ENCODE measurements around the gene PCSK5.

The PCSK5 gene

GRCh38 chr9:75941066-75941465, 50.6 kb downstream of the PCSK5 start:
- Histone ChIP-seq H3K4me1 (ENCODE audit: control insufficient read depth, insufficient read depth, low read length) (no peaks in the 10 kb centered on the region), H3K27ac (ENCODE audit: low read depth, low read length) (no peak overlapping the region), H3K9me3 (ENCODE audit: control insufficient read depth, insufficient read depth, low read length) (no peaks in the 10 kb centered on the region), H3K9ac (ENCODE audit: low read depth, low read length) (no peak overlapping the region), H3K36me3 (ENCODE audit: control insufficient read depth, insufficient read depth, low read length) (no peaks in the 10 kb centered on the region), H3K27me3 (ENCODE audit: control insufficient read depth, insufficient read depth, low read length) (no peaks in the 10 kb centered on the region), H3K4me3 (ENCODE audit: low read depth, low read length) (no peak overlapping the region)

DNA sequence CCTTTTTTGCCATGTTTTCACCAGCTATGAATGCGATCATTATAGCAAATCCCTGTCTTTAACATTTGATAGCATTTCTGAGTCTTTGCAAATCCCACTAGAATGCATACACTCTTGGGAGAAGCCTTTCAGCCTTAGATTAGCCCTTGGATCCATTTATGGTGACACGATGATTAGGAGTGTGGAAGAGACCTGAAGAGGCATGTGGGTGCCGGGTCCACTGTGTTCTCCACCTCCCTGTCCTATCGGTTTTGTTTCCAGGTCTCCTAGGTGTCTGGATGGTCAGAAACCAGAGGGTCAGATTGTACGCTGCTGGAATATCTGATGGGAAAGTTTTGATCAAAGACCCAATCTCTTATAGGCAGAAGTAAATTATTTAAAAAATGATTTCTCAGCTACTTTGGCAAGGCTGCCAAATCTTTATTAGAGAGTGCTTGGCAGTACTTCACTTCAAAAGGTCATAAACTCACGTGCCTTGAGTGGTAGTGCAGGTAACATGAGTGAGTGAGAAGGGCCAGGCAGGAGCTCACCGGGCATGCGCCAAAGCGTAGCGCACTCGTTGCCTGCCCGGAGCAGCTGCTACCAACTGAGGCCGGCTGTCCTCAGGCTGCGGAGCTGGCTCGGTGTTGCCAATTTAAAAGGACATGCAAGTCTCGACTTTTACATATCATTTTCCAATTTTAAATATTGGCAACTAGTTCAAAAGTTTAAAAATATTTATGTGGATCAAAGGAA, 51.3 kb downstream of the PCSK5 start:
- no peaks in the 10 kb centered on the region for H3K4me1 ChIP-seq (ENCODE audit: control insufficient read depth, insufficient read depth, low read length)
- no peaks in the 10 kb centered on the region for H3K36me3 ChIP-seq (ENCODE audit: control insufficient read depth, insufficient read depth, low read length)
- H3K9ac ChIP-seq (ENCODE audit: low read depth, low read length): no peak overlapping the region
- no peak overlapping the region for H3K27ac ChIP-seq (ENCODE audit: low read depth, low read length)
- H3K27me3 ChIP-seq (ENCODE audit: control insufficient read depth, insufficient read depth, low read length): no peaks in the 10 kb centered on the region
- H3K4me3 ChIP-seq (ENCODE audit: low read depth, low read length): no peak overlapping the region
- H3K9me3 ChIP-seq (ENCODE audit: control insufficient read depth, insufficient read depth, low read length): no peaks in the 10 kb centered on the region

DNA sequence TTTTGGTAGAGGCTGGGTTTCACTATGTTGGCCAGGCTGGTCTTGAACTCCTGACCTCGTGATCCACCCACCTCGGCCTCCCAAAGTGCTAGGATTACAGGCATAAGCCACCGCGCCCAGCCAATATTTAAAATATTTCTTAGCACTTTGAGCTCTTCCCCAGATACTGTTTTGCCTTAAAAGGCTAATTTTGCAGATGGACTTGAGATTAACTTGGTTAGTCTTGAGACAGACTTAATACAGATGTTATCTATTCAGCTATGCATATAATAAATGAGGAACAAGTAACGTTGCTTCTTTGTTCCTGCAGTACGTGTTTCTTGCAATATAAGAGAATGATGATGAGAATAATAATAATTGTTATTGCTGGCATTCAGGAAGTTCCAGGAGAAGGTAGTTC, 56.3 kb downstream of the PCSK5 start:
- Histone ChIP-seq H3K27me3 (ENCODE audit: control insufficient read depth, insufficient read depth, low read length) (no peaks in the 10 kb centered on the region), H3K27ac (ENCODE audit: low read depth, low read length) (no peak overlapping the region)

DNA sequence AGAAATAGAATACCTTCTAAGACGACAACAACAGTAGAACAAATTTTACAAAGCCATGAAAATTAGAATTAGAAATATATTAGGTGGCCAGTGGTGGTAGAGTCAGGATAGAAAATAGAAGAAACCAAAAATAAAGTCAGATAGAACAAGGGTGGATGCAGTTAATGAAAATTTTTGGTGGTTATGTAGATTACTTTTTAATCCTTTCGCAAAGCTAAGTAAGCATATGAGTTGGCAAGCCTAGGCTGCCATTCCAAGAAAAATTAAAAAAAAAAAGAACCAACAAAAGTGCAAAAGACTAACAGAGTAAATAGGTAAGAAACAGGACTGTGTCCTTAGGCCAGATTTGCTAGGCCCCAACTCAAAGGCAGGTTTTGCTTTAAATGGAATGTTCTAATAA, 56.8 kb downstream of the PCSK5 start:
- Histone ChIP-seq H3K27ac (ENCODE audit: low read depth, low read length) (no peak overlapping the region), H3K4me3 (ENCODE audit: low read depth, low read length) (no peak overlapping the region), H3K9me3 (ENCODE audit: control insufficient read depth, insufficient read depth, low read length) (no peaks in the 10 kb centered on the region), H3K27me3 (ENCODE audit: control insufficient read depth, insufficient read depth, low read length) (no peaks in the 10 kb centered on the region), H3K36me3 (ENCODE audit: control insufficient read depth, insufficient read depth, low read length) (peaks cover 7% of the 10 kb centered on the region; the same call in 1 of the 2 replicates), H3K9ac (ENCODE audit: low read depth, low read length) (no peak overlapping the region), H3K4me1 (ENCODE audit: control insufficient read depth, insufficient read depth, low read length) (no peaks in the 10 kb centered on the region)

More for the DNA sequence above, 56.3 kb downstream of the PCSK5 start:
- Histone ChIP-seq H3K36me3 (ENCODE audit: control insufficient read depth, insufficient read depth, low read length) (peaks cover 7% of the 10 kb centered on the region; the same call in 1 of the 2 replicates), H3K9ac (ENCODE audit: low read depth, low read length) (no peak overlapping the region), H3K4me3 (ENCODE audit: low read depth, low read length) (no peak overlapping the region), H3K9me3 (ENCODE audit: control insufficient read depth, insufficient read depth, low read length) (no peaks in the 10 kb centered on the region), H3K4me1 (ENCODE audit: control insufficient read depth, insufficient read depth, low read length) (no peaks in the 10 kb centered on the region)

DNA sequence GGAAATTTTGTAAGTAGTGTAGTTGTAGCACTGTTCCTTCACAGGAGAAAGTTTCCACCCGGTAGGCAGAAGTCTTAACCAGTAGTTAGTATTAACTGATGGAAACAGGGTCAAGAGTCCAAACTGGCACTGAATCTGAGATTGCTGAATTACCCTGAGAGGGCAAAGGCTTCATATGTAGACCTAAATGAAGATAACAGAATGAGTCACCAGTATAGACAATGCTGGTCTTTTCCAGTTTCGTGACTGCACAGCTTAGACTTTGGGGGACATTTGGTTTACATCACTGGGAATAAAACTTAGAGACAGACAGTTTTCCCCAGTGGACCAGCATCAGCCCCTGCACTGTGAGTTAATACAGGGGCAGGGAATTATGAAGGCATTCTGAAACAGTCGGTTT, 60.5 kb downstream of the PCSK5 start:
- H3K4me3 ChIP-seq (ENCODE audit: low read depth, low read length): no peak overlapping the region
- no peak overlapping the region for H3K9ac ChIP-seq (ENCODE audit: low read depth, low read length)
- no peaks in the 10 kb centered on the region for H3K9me3 ChIP-seq (ENCODE audit: control insufficient read depth, insufficient read depth, low read length)
- H3K36me3 ChIP-seq (ENCODE audit: control insufficient read depth, insufficient read depth, low read length): peaks cover 7% of the 10 kb centered on the region; the same call in 1 of the 2 replicates
- H3K27ac ChIP-seq (ENCODE audit: low read depth, low read length): no peak overlapping the region
- peaks cover 3% of the 10 kb centered on the region; the same call in 1 of the 2 replicates for H3K4me1 ChIP-seq (ENCODE audit: control insufficient read depth, insufficient read depth, low read length)
- no peaks in the 10 kb centered on the region for H3K27me3 ChIP-seq (ENCODE audit: control insufficient read depth, insufficient read depth, low read length)

- Histone ChIP-seq H3K9ac (ENCODE audit: low read depth, low read length) (no peak overlapping the region), H3K27me3 (ENCODE audit: control insufficient read depth, insufficient read depth, low read length) (no peaks in the 10 kb centered on the region), H3K4me3 (ENCODE audit: low read depth, low read length) (no peak overlapping the region), H3K36me3 (ENCODE audit: control insufficient read depth, insufficient read depth, low read length) (peaks cover 7% of the 10 kb centered on the region; the same call in 1 of the 2 replicates), H3K27ac (ENCODE audit: low read depth, low read length) (no peak overlapping the region), H3K9me3 (ENCODE audit: control insufficient read depth, insufficient read depth, low read length) (no peaks in the 10 kb centered on the region), H3K4me1 (ENCODE audit: control insufficient read depth, insufficient read depth, low read length) (peaks cover 6% of the 10 kb centered on the region; the same call in 1 of the 2 replicates)
Observed at GRCh38 chr9:75953218-75953617, 62.7 kb downstream of the PCSK5 start.

DNA sequence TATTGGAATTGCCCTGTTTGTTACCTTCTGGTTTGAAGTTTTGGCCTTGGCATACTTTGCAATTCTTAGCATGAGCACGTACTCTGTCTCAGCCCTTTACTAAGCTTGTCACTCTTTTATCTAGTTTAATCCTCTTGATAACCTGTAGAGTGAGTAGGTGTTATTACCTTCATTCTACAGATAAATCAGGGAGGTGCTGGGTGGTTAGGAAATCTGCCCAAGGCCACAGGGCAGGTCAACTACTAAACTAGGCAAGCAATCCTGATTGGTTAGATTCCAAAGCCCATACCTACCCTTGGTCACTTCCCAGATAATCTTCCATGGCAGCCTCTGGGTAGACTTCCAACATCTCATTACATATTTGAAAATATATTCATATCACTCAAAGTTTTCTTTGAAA, 65.7 kb downstream of the PCSK5 start:
- Histone ChIP-seq H3K4me1 (ENCODE audit: control insufficient read depth, insufficient read depth, low read length) (peaks cover 9% of the 10 kb centered on the region; the same call in 1 of the 2 replicates), H3K9me3 (ENCODE audit: control insufficient read depth, insufficient read depth, low read length) (no peaks in the 10 kb centered on the region), H3K4me3 (ENCODE audit: low read depth, low read length) (no peak overlapping the region), H3K27ac (ENCODE audit: low read depth, low read length) (no peak overlapping the region), H3K9ac (ENCODE audit: low read depth, low read length) (no peak overlapping the region), H3K36me3 (ENCODE audit: control insufficient read depth, insufficient read depth, low read length) (peaks cover 3% of the 10 kb centered on the region; the same call in 1 of the 2 replicates), H3K27me3 (ENCODE audit: control insufficient read depth, insufficient read depth, low read length) (no peaks in the 10 kb centered on the region)

DNA sequence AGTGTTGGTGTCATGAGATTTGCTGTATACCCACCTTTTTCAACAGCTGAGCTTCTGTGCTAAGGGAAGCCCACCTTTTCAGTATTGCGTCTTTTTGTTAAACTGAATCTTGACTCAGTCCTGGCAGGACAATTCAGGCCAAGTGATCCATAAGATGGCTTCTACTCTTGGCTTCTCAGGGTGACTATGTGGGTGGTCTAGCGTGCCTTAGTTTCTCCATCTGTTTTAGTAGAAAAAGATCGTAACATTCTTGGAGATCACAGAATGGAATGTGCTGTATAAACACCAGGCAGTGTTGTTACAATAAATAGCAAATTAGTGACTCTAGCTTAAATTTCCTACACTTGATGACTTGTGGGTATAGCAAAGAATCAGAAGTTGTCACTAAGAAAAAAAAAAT, 66.6 kb downstream of the PCSK5 start:
- Histone ChIP-seq H3K27me3 (ENCODE audit: control insufficient read depth, insufficient read depth, low read length) (no peaks in the 10 kb centered on the region), H3K4me3 (ENCODE audit: low read depth, low read length) (no peak overlapping the region), H3K27ac (ENCODE audit: low read depth, low read length) (no peak overlapping the region), H3K9me3 (ENCODE audit: control insufficient read depth, insufficient read depth, low read length) (no peaks in the 10 kb centered on the region), H3K9ac (ENCODE audit: low read depth, low read length) (no peak overlapping the region), H3K4me1 (ENCODE audit: control insufficient read depth, insufficient read depth, low read length) (peaks cover 9% of the 10 kb centered on the region; the same call in 1 of the 2 replicates), H3K36me3 (ENCODE audit: control insufficient read depth, insufficient read depth, low read length) (no peaks in the 10 kb centered on the region)

DNA sequence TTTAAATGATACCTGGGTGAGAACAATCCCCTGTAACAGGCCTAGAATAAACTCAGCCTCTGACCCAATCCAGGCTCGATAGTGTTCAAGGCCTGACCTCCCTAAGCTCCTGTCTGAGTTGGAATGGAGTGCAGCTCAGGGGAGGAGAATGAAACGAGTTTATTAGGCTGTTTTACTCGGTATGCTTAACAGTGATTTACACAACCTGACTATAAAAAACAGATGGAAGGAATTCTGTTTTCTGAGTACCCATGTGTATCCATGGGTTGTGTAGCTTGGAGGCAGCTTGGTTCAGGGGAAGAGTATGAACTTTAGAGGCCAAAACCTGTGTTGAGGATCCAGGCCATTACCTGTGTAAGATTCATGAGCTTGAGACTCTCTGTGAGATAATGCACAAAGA, 67.8 kb downstream of the PCSK5 start:
- no peaks in the 10 kb centered on the region for H3K27me3 ChIP-seq (ENCODE audit: control insufficient read depth, insufficient read depth, low read length)
- H3K4me3 ChIP-seq (ENCODE audit: low read depth, low read length): no peak overlapping the region
- peaks cover 6% of the 10 kb centered on the region; the same call in 1 of the 2 replicates for H3K4me1 ChIP-seq (ENCODE audit: control insufficient read depth, insufficient read depth, low read length)
- H3K36me3 ChIP-seq (ENCODE audit: control insufficient read depth, insufficient read depth, low read length): no peaks in the 10 kb centered on the region
- no peaks in the 10 kb centered on the region for H3K9me3 ChIP-seq (ENCODE audit: control insufficient read depth, insufficient read depth, low read length)
- H3K9ac ChIP-seq (ENCODE audit: low read depth, low read length): no peak overlapping the region
- H3K27ac ChIP-seq (ENCODE audit: low read depth, low read length): no peak overlapping the region

- Histone ChIP-seq H3K9ac (ENCODE audit: low read depth, low read length) (no peak overlapping the region), H3K9me3 (ENCODE audit: control insufficient read depth, insufficient read depth, low read length) (no peaks in the 10 kb centered on the region), H3K36me3 (ENCODE audit: control insufficient read depth, insufficient read depth, low read length) (no peaks in the 10 kb centered on the region), H3K4me3 (ENCODE audit: low read depth, low read length) (no peak overlapping the region), H3K27ac (ENCODE audit: low read depth, low read length) (no peak overlapping the region), H3K27me3 (ENCODE audit: control insufficient read depth, insufficient read depth, low read length) (no peaks in the 10 kb centered on the region), H3K4me1 (ENCODE audit: control insufficient read depth, insufficient read depth, low read length) (peaks cover 6% of the 10 kb centered on the region; the same call in 1 of the 2 replicates)
Observed at GRCh38 chr9:75960551-75960950, 70.1 kb downstream of the PCSK5 start.

DNA sequence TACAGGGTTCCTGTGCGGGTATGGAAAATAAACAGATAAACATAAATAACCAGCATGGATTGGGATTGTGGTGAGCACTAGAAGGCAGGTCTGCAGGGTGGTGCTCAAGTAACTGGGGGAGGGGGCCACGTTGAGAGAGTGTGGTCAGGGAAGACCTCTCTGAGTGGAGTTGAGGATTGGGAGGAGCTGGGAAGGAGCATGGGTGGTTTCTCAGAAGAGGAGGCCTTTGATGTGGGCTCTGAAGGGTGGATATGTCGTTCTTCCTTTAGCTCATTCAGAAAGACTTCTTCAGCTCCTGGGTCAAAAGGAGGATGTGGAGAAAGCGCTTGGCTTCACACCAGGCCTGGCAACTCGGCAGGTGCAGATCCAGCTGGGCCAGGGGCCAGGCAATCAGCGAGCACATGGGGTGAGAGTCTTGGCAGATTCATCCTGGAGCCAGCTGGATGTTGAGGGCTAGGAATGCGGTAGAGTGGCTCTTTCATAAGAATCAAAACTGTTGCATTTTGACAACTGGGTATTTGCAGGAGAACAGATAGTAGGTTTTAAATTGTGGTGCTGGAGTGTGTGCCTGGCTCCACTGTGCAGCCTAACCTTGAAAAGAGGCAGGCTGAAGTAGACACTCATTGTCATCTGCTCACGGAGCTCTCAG, 71.7 kb downstream of the PCSK5 start:
- no peak overlapping the region for H3K27ac ChIP-seq (ENCODE audit: low read depth, low read length)
- H3K4me1 ChIP-seq (ENCODE audit: control insufficient read depth, insufficient read depth, low read length): peaks cover 4% of the 10 kb centered on the region; the same call in 1 of the 2 replicates
- H3K36me3 ChIP-seq (ENCODE audit: control insufficient read depth, insufficient read depth, low read length): no peaks in the 10 kb centered on the region
- no peaks in the 10 kb centered on the region for H3K27me3 ChIP-seq (ENCODE audit: control insufficient read depth, insufficient read depth, low read length)
- H3K9me3 ChIP-seq (ENCODE audit: control insufficient read depth, insufficient read depth, low read length): no peaks in the 10 kb centered on the region
- H3K9ac ChIP-seq (ENCODE audit: low read depth, low read length): no peak overlapping the region
- H3K4me3 ChIP-seq (ENCODE audit: low read depth, low read length): no peak overlapping the region
